SK-N-SH (cell line): ENCODE results near the gene MGST2. TPM values are rescaled to one million over a fixed set of nuclear protein-coding genes. Genes with fewer than 3 reads are reported as not detected.

Experiments used
- CTCF ChIA-PET: fragments of 300-600, 350-600 bp; formaldehyde crosslinking; extraction: SDS; loops from one replicate; lab custom pipeline; 2021; lab: Yijun Ruan, JAX
- POLR2A ChIA-PET: fragments of 350-600 bp; sonication (Branson Sonifier 250); formaldehyde crosslinking; extraction: SDS; loops from one replicate; lab custom pipeline; 2020; ENCODE audit warnings: antibody characterized with exemption, inconsistent platforms; lab: Yijun Ruan, JAX
- DNase-seq: peaks from one replicate; pipeline ENCODE4 v3.0.0; 2012
- H2AFZ ChIP-seq: fragments of 200-600 bp; sonication (generic); 2 replicates; pipeline ENCODE4 v1.8.1; 2016; ENCODE audit warnings: antibody characterized with exemption, mild to moderate bottlenecking, low read depth
- H3F3A ChIP-seq: fragments of 200-600 bp; sonication (generic); replicated peaks from 2 replicates; pipeline ENCODE3; 2016; ENCODE audit warnings: antibody characterized with exemption, mild to moderate bottlenecking; ENCODE audit not compliant: insufficient read depth
- H3K27ac ChIP-seq, 2 experiments: fragments of 200-500 bp in 1 of 2; fragments of 200-600 bp in 1 of 2; sonication (Bioruptor generic) in 1 of 2; sonication (generic), shearing (Covaris generic) in 1 of 2; 2 replicates each; pipeline versions ENCODE4 v1.5.1 to v1.6.1; 2014 to 2016; ENCODE audit warnings: low read depth in 2 of 2, inconsistent platforms in 1 of 2, low read length in 1 of 2, mild to moderate bottlenecking in 1 of 2, mixed read lengths in 1 of 2
- H3K27me3 ChIP-seq: fragments of 200-600 bp; sonication (generic), shearing (Covaris generic); 2 replicates; pipeline ENCODE4 v1.6.1; 2016; ENCODE audit warnings: mixed run types; ENCODE audit not compliant: insufficient read depth
- H3K36me3 ChIP-seq, 2 experiments: fragments of 200-500 bp in 1 of 2; fragments of 200-600 bp in 1 of 2; sonication (Bioruptor generic) in 1 of 2; sonication (generic) in 1 of 2; replicated peaks in 1 of 2; 2 replicates each; pipeline versions ENCODE3 to v1.5.1; 2014 to 2016; ENCODE audit warnings: low read length in 1 of 2, mild to moderate bottlenecking in 1 of 2; ENCODE audit not compliant: insufficient read depth in 2 of 2, control insufficient read depth in 1 of 2
- H3K4me1 ChIP-seq, 2 experiments: fragments of 200-500 bp in 1 of 2; fragments of 200-600 bp in 1 of 2; sonication (Bioruptor generic) in 1 of 2; sonication (generic), shearing (Covaris generic) in 1 of 2; 2 replicates each; pipeline versions ENCODE4 v1.5.1 to v1.6.1; 2014 to 2016; ENCODE audit warnings: low read depth in 1 of 2, low read length in 1 of 2, mixed run types in 1 of 2; ENCODE audit not compliant: insufficient read depth in 2 of 2, control insufficient read depth in 1 of 2
- H3K4me2 ChIP-seq: fragments of 200-600 bp; sonication (generic), shearing (Covaris generic); 2 replicates; pipeline ENCODE4 v1.6.1; 2017; ENCODE audit warnings: mixed run types
- H3K4me3 ChIP-seq, 2 experiments: fragments of 200-500 bp in 1 of 2; fragments of 200-600 bp in 1 of 2; sonication (Bioruptor generic) in 1 of 2; sonication (generic), shearing (Covaris generic) in 1 of 2; 2 replicates each; pipeline versions ENCODE4 v1.5.1 to v1.8.1; 2014 to 2016; ENCODE audit warnings: low read depth in 2 of 2, inconsistent platforms in 1 of 2, low read length in 1 of 2, mild to moderate bottlenecking in 1 of 2, mixed read lengths in 1 of 2, moderate library complexity in 1 of 2
- H3K79me2 ChIP-seq: fragments of 200-600 bp; sonication (generic); 2 replicates; pipeline ENCODE4 v1.8.1; 2017; ENCODE audit warnings: mild to moderate bottlenecking; ENCODE audit not compliant: insufficient read depth
- H3K9ac ChIP-seq: fragments of 200-600 bp; sonication (generic); 2 replicates; pipeline ENCODE4 v1.6.1; 2017; ENCODE audit warnings: mixed run types
- H3K9me2 ChIP-seq: fragments of 200-600 bp; sonication (generic); 2 replicates; pipeline ENCODE4 v1.6.1; 2017; ENCODE audit warnings: mixed run types
- H3K9me3 ChIP-seq: fragments of 200-600 bp; sonication (generic); 2 replicates; pipeline ENCODE4 v1.6.1; 2017; ENCODE audit warnings: mixed run types, mild to moderate bottlenecking, moderate library complexity
- H4K20me1 ChIP-seq: fragments of 200-600 bp; sonication (generic); 2 replicates; pipeline ENCODE4 v1.6.1; 2017; ENCODE audit warnings: mild to moderate bottlenecking, mixed run types; ENCODE audit not compliant: insufficient read depth
- GATA2 ChIP-seq: sonication (generic); formaldehyde crosslinking; IDR thresholded peaks from 2 replicates; pipeline ENCODE4 v1.5.0; 2020; ENCODE audit warnings: mild to moderate bottlenecking, missing genetic modification reagents
- IRF3 ChIP-seq: fragments of 150-350 bp; IDR thresholded peaks from 2 replicates; pipeline ENCODE4 v1.6.1; 2016; ENCODE audit warnings: mild to moderate bottlenecking, low read depth, low read length
- MAX ChIP-seq: IDR thresholded peaks from 2 replicates; pipeline ENCODE4 v1.4.0; 2012; ENCODE audit warnings: low read depth
- NFIC ChIP-seq: IDR thresholded peaks from 2 replicates; pipeline ENCODE4 v1.4.0; 2012; ENCODE audit warnings: borderline replicate concordance
- NRF1 ChIP-seq: IDR thresholded peaks from 2 replicates; pipeline ENCODE4 v1.6.1; 2012; ENCODE audit warnings: low read depth, mild to moderate bottlenecking, low read length
- PBX3 ChIP-seq: IDR thresholded peaks from 2 replicates; pipeline ENCODE4; 2012
- REST ChIP-seq: IDR thresholded peaks from 2 replicates; pipeline ENCODE4 v1.6.1; 2012; ENCODE audit warnings: mild to moderate bottlenecking, low read depth, low read length, moderate library complexity
- RFX5 ChIP-seq: IDR thresholded peaks from 2 replicates; pipeline ENCODE4 v1.6.1; 2012; ENCODE audit warnings: mild to moderate bottlenecking, improper control_type of control experiment, low read length
- RXRA ChIP-seq: IDR thresholded peaks from 2 replicates; pipeline ENCODE4 v1.4.0; 2012; ENCODE audit warnings: low read depth, mild to moderate bottlenecking, borderline replicate concordance
- TEAD4 ChIP-seq: IDR thresholded peaks from 2 replicates; pipeline ENCODE4 v1.4.0; 2012; ENCODE audit warnings: mild to moderate bottlenecking, borderline replicate concordance; ENCODE audit not compliant: insufficient read depth
- USF2 ChIP-seq: fragments of 150-350 bp; IDR thresholded peaks from 2 replicates; pipeline ENCODE4 v1.6.1; 2017; ENCODE audit warnings: antibody characterized with exemption, low read length, low read depth, borderline replicate concordance
- WGBS: methylation state at CpG from one replicate; pipeline ENCODE4 v1.1.6; 2017; ENCODE audit warnings: low lambda C conversion rate; 5-methylcytosine and 5-hydroxymethylcytosine counted together
- polyA plus RNA-seq, 3 experiments: library from polyadenylated mRNA; depleted of rRNA; stranded (reverse); fragments of >200 nt; gene quantifications; 2 replicates each; pipeline ENCODE4 v1.2.3, GENCODE V29; 2012

MGST2 gene
- polyA plus RNA-seq, 1 of the 3 experiments (the other 2 are of a cell fraction) = 26.5 TPM

GRCh38 chr4:139651282-139652194 lies 14.1 kb upstream of the MGST2 start (continued):
- no peak for TF ChIP-seq RFX5

GRCh38 chr4:139654516-139654915 lies 11.1 kb upstream of the MGST2 start:
- H3K27ac ChIP-seq = no peak overlapping the region
- H3K9ac ChIP-seq = no peak overlapping the region
- TF ChIP-seq IRF3 (no peak), RXRA (no peak), PBX3 (no peak), REST (no peak), USF2 (no peak), GATA2 (CRISPR knock-in tag) (no peak), NRF1 (no peak), NFIC (no peak), MAX (no peak), TEAD4 (no peak)
- no peaks in the 10 kb centered on the region for H3K27me3 ChIP-seq
- no peak overlapping the region for H2AFZ ChIP-seq
- no peak overlapping the region for H3K4me2 ChIP-seq
- no peaks in the 10 kb centered on the region for H3K36me3 ChIP-seq
- POLR2A ChIA-PET = no interaction called here
- DNase-seq = no peak
- H3K4me1 ChIP-seq = peaks cover 6 to 15% of the 10 kb centered on the region in 2 experiments; a peak in 2 of 4 replicates
- H3F3A ChIP-seq = no peaks in the 10 kb centered on the region
- no peaks in the 10 kb centered on the region for H4K20me1 ChIP-seq
- H3K79me2 ChIP-seq = no peaks in the 10 kb centered on the region
- no peak overlapping the region for H3K4me3 ChIP-seq
- 58% methylated on average over 4 of the region's 4 CpGs for WGBS
- H3K9me3 ChIP-seq = no peaks in the 10 kb centered on the region
- H3K9me2 ChIP-seq = no peaks in the 10 kb centered on the region
- CTCF ChIA-PET = interaction anchor here (1.0 to 12.9 kb wide), 7 partner anchors 11 to 1196 kb away, joined by 3 to 157 read pairs (median 12); partner anchors contain the start of gene MGST2
